Astrocyte of the cerebellum (primary cell): Measurements from ENCODE around the gene TAF7.
"Not testable (repeated sequence)": the region's sequence is repeated elsewhere in the genome, so short reads cannot be mapped to it uniquely, and the experiment has no call there.

Experiments
- DNase-seq: peaks from one replicate; pipeline ENCODE4 v3.0.0-alpha.2; 2011; ENCODE audit warnings: low read depth
- H3K4me3 ChIP-seq: 2 replicates; pipeline ENCODE4 v1.5.1; 2011; ENCODE audit warnings: mild to moderate bottlenecking, low read depth, low read length, moderate library complexity
- CTCF ChIP-seq: IDR thresholded peaks from 2 replicates; pipeline ENCODE4 v1.5.1; 2012; ENCODE audit warnings: low read length, low read depth, moderate library complexity, mild to moderate bottlenecking; ENCODE audit errors: missing control alignments
- in situ Hi-C: cut with HindIII; loops from 2 replicates; pipeline ENCODE4 v1.10.0; 2017; ENCODE audit warnings: low sequenced_read_pairs

Gene TAF7

GRCh38 chr5:141349917-141350619, 29.5 kb upstream of the TAF7 start, which contains the start of gene PCDHGB1:
PCDHGB1 (plus strand) TSS chr5:141350099; CDS start chr5:141350261, 162 bp downstream.
- DNase-seq: no peak
- peak; percentile 43 for TF ChIP-seq CTCF
- in situ Hi-C loops: no loop called here
- H3K4me3 ChIP-seq: peak within 1 kb of the TSS; percentile 32

- DNase-seq, in situ Hi-C loops, H3K4me3 ChIP-seq: not testable (repeated sequence)
Measured at GRCh38 chr5:141346017-141346416, 25.4 kb upstream of the TAF7 start.

- in situ Hi-C loops: no loop called here
- DNase-seq: no peak
- H3K4me3 ChIP-seq: no peak overlapping the region
- TF ChIP-seq CTCF: no peak
Measured at GRCh38 chr5:141345327-141345726, 24.7 kb upstream of the TAF7 start.

- no peak for TF ChIP-seq CTCF
- peak overlapping the region; percentile 30 for H3K4me3 ChIP-seq
- DNase-seq: no peak
- in situ Hi-C loops: loop anchor here (5.0 kb wide), 1 partner anchor 83 kb away; no protein-coding TSS in a partner anchor
Measured at GRCh38 chr5:141343953-141344463, 23.4 kb upstream of the TAF7 start.

- DNase-seq: peak; percentile 26
- H3K4me3 ChIP-seq: peak within 1 kb of the TSS; percentile 30
- TF ChIP-seq CTCF: peak; percentile 34
- in situ Hi-C loops: loop anchor here (5.0 kb wide), 1 partner anchor 84 kb away; no protein-coding TSS in a partner anchor
Measured at GRCh38 chr5:141343242-141343952, 22.8 kb upstream of the TAF7 start, which contains the start of gene PCDHGA3. PCDHGA3 (plus strand) TSS chr5:141343829; CDS start chr5:141344034, 205 bp downstream.

- no peak for TF ChIP-seq CTCF
- H3K4me3 ChIP-seq: no peak overlapping the region
- no peak for DNase-seq
- in situ Hi-C loops: loop anchor here (5.0 kb wide), 1 partner anchor 85 kb away; no protein-coding TSS in a partner anchor
Measured at GRCh38 chr5:141342773-141343172, 22.2 kb upstream of the TAF7 start.

GRCh38 chr5:141340781-141341354, 20.3 kb upstream of the TAF7 start:
- in situ Hi-C loops: loop anchor here (5.0 kb wide), 1 partner anchor 86 kb away; no protein-coding TSS in a partner anchor
- not testable (repeated sequence) for DNase-seq, H3K4me3 ChIP-seq
